Tibial artery (tissue), 4 donors: Measurements from ENCODE around the gene KLHL29.

Experiments used
- DNase-seq, 2 donors: peaks; one replicate each; pipeline ENCODE4 v3.0.0-alpha.2; 2019
- H3K27ac ChIP-seq, 2 donors: fragments of 200-600 bp; sonication (generic) in 1 of 2; 1 replicate in 1 of 2; 2 replicates in 1 of 2; pipeline ENCODE4 v1.5.1; 2018 to 2019; ENCODE audit warnings: mild to moderate bottlenecking in 1 of 2
- H3K27me3 ChIP-seq, 2 donors: fragments of 200-600 bp; sonication (generic) in 1 of 2; one replicate each; pipeline versions ENCODE4 v1.5.1 to v1.6.0; 2016 to 2019
- H3K36me3 ChIP-seq, 3 donors: fragments of 200-600 bp; sonication (generic) in 2 of 3; one replicate each; pipeline ENCODE4 v1.5.1; 2016 to 2019; ENCODE audit warnings: mild to moderate bottlenecking in 2 of 3
- H3K4me1 ChIP-seq, 4 donors: fragments of 200-600 bp; sonication (generic) in 2 of 4; 1 replicate in 3 of 4; 2 replicates in 1 of 4; pipeline ENCODE4 v1.5.1; 2016 to 2019
- H3K4me3 ChIP-seq, 2 donors: fragments of 200-600 bp; sonication (generic) in 1 of 2; 1 replicate in 1 of 2; 2 replicates in 1 of 2; pipeline ENCODE4 v1.5.1; 2018 to 2019; ENCODE audit warnings: mild to moderate bottlenecking in 2 of 2
- H3K9me3 ChIP-seq, 3 donors: fragments of 200-600 bp; sonication (generic) in 1 of 3; one replicate each; pipeline ENCODE4 v1.5.1; 2016 to 2019
- intact Hi-C: fragments of 100-400 bp; cut with DNase I; formaldehyde crosslinking; loops from one replicate; pipeline ENCODE4 v1.15.0; 2023; ENCODE audit warnings: low total_unique reads
- TF ChIP-seq, protein P1 (sequence below), 2 experiments: fragments of 200-600 bp in 1 of 2; fragments of 450-650 bp in 1 of 2; IDR thresholded peaks; one replicate each; pipeline ENCODE4 v1.5.1; 2017 to 2019; ENCODE audit warnings: antibody characterized with exemption in 2 of 2, mild to moderate bottlenecking in 1 of 2, moderate library complexity in 1 of 2

KLHL29 gene

DNA sequence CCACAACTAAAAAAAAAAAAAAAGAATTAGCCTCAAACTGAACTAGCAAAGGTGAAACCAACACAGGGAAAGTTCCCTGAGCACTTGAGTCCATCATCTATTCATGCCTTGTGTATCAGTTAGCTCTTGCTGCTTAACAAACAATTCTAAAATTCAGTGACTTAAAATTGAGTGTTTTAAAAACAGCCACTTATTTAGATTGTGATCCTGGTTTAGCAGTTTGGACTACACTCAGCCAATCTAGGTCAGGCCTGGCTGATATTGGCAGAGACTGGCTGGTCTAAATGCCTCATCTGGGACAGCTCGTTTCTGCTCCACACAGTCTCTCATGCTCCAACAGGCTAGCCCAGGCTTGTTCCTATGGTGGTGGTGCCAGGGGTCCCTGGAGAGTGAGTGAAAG is 294.1 kb downstream of the KLHL29 start:
- H3K36me3 ChIP-seq = no peaks in the 10 kb centered on the region
- no peak overlapping the region for H3K27ac ChIP-seq
- H3K4me3 ChIP-seq = no peak overlapping the region
- H3K4me1 ChIP-seq = no peaks in the 10 kb centered on the region
- TF ChIP-seq, protein P1, sequence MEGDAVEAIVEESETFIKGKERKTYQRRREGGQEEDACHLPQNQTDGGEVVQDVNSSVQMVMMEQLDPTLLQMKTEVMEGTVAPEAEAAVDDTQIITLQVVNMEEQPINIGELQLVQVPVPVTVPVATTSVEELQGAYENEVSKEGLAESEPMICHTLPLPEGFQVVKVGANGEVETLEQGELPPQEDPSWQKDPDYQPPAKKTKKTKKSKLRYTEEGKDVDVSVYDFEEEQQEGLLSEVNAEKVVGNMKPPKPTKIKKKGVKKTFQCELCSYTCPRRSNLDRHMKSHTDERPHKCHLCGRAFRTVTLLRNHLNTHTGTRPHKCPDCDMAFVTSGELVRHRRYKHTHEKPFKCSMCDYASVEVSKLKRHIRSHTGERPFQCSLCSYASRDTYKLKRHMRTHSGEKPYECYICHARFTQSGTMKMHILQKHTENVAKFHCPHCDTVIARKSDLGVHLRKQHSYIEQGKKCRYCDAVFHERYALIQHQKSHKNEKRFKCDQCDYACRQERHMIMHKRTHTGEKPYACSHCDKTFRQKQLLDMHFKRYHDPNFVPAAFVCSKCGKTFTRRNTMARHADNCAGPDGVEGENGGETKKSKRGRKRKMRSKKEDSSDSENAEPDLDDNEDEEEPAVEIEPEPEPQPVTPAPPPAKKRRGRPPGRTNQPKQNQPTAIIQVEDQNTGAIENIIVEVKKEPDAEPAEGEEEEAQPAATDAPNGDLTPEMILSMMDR (IDR thresholded peaks at IDR 0.05) = no peak
- no peaks in the 10 kb centered on the region for H3K27me3 ChIP-seq
- intact Hi-C loops = no loop called here
- DNase-seq = no peak
- no peaks in the 10 kb centered on the region for H3K9me3 ChIP-seq

DNA sequence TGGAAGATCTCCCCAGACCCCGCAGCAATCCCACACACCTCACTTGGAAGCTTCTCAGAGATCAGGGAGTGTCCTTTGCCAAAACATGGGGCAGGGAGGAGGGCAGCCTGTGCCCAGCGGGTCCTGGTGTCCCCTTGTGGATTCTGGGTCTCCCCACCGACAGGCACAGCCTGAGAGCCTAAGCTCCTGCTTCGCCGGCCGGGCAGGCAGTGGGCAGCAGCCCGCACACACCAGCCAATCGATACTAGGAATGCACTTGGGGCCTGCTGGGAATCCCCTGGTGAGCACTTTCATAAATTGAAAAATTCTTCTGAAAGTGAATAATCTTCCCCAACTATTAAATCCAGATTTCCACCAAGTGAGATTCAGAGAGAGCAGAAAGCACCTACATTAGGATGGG is 296.0 kb downstream of the KLHL29 start:
- TF ChIP-seq, protein P1 (IDR thresholded peaks at IDR 0.05) = no peak
- intact Hi-C loops = no loop called here
- Histone ChIP-seq H3K27ac (no peak overlapping the region), H3K27me3 (no peaks in the 10 kb centered on the region), H3K36me3 (peaks cover 0 to 4% (median 4%) of the 10 kb centered on the region in 3 donors), H3K4me1 (no peaks in the 10 kb centered on the region), H3K4me3 (no peak overlapping the region), H3K9me3 (no peaks in the 10 kb centered on the region)
- no peak for DNase-seq

DNA sequence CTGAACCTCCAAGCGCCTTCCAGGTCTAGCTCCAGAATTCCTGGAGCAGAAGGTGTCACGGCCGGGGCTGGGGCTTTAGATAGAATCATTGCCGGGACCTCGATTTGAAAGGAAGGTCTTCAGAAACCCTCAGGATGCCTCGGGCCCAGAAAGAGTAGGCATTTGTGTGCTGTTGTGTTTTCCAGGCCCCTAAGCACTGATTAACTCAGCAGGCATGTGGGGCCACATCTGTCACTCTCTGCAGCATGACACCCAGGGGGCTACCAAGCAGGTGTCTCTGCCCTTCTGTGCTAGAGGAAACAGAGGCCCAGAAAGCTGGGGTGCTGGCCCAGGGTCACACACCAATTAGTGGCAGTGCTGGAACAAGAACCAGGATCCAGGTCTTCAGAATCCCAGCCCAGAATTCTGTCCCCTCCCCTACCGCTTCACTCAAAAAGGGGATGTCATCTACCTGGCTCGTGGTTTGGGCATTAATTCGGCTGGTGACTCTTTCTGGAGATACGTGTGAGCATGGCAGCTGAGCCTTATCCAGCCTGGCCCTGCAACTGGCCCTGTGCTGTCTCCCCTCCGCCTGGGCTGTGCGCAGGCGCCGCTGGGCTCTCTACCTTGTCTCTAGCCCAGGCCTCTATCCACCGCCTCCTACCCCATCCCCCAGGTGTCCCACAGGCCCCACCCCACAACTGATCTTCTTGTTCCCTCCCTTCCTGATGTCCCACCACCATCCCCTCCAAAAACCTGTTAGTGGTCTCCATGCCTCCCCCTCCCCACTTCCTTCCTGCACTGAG is 296.6 kb downstream of the KLHL29 start:
- intact Hi-C loops = no loop called here
- no peak overlapping the region for H3K27ac ChIP-seq
- H3K36me3 ChIP-seq = peaks cover 0 to 10% (median 4%) of the 10 kb centered on the region in 3 donors
- no peak for DNase-seq
- no peaks in the 10 kb centered on the region for H3K27me3 ChIP-seq
- H3K4me3 ChIP-seq = no peak overlapping the region
- TF ChIP-seq, protein P1 (IDR thresholded peaks at IDR 0.05) = no peak
- no peaks in the 10 kb centered on the region for H3K4me1 ChIP-seq
- no peaks in the 10 kb centered on the region for H3K9me3 ChIP-seq

DNA sequence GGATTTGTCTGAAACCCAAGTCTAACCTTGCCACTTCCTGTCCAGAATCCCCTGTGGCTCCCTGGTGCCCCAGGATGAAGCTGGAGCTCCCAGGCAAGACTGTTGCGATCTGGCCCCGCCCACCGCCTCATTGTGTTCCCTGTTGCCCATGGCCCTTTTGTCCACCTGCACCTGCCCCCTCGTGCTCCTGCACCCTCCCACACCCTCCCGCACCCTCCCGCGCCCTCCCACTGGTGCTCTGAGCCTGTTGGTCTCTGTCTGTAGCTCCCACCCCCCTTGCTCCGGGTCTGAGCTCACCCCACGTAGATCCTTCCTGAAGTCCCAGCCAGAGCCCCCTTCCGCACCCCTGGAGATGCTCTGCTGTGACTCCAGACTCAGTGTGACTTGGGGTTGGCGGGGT is 297.5 kb downstream of the KLHL29 start:
- Histone ChIP-seq H3K27me3 (no peaks in the 10 kb centered on the region), H3K9me3 (no peaks in the 10 kb centered on the region), H3K27ac (no peak overlapping the region), H3K4me1 (no peaks in the 10 kb centered on the region), H3K4me3 (no peak overlapping the region), H3K36me3 (peaks cover 0 to 20% (median 4%) of the 10 kb centered on the region in 3 donors)
- TF ChIP-seq, protein P1 (IDR thresholded peaks at IDR 0.05) = no peak
- intact Hi-C loops = no loop called here
- no peak for DNase-seq

DNA sequence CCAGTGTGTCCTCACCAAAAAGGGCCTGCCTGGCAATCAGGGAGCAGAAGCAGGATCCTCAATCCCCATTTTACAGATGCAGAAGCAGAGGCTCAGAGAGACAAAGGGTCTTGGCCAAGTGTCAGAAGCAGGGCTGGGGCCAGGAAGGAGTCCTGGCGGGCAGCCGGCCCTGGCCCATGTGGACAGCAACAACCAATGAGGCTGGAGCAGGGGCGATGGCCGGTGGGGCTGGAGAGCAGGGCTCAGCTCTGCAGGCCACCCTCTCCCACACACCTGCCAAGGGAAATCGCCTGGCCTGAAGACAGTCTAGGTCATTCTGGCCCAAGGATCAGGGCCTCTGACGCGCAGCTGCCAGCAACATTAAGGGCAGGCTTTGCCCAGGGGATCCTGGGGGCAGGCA is 298.0 kb downstream of the KLHL29 start:
- intact Hi-C loops = no loop called here
- H3K27me3 ChIP-seq = no peaks in the 10 kb centered on the region
- H3K27ac ChIP-seq = no peak overlapping the region
- no peak overlapping the region for H3K4me3 ChIP-seq
- no peaks in the 10 kb centered on the region for H3K4me1 ChIP-seq
- no peaks in the 10 kb centered on the region for H3K9me3 ChIP-seq
- H3K36me3 ChIP-seq = peaks cover 0 to 24% (median 4%) of the 10 kb centered on the region in 3 donors
- TF ChIP-seq, protein P1 (IDR thresholded peaks at IDR 0.05) = no peak
- no peak for DNase-seq
